WTC11 (cell line): ENCODE results near the gene APELA. TPM values are rescaled to one million over a fixed set of nuclear protein-coding genes. Genes with fewer than 3 reads are reported as not detected.
"Not testable (repeated sequence)": the region's sequence is repeated elsewhere in the genome, so short reads cannot be mapped to it uniquely, and the experiment has no call there.

ENCODE experiments used
- ATAC-seq: fragments of 200-7000 bp; cut with Tn5 transposase; 2 replicates; pipeline ENCODE4 v1.10.0; 2021; ENCODE audit warnings: mild to moderate bottlenecking, moderate library complexity
- CTCF ChIA-PET: fragments of 300-600 bp; sonication (Branson Sonifier 250); formaldehyde crosslinking; loops from one replicate; lab custom pipeline; 2021; ENCODE audit warnings: antibody characterized with exemption; lab: Charles Lee
- POLR2A ChIA-PET: fragments of 350-600 bp; sonication (Branson Sonifier 250); formaldehyde crosslinking; loops from one replicate; lab custom pipeline; 2021; ENCODE audit warnings: antibody characterized with exemption; lab: Charles Lee
- DNase-seq: peaks from one replicate; pipeline ENCODE4 v3.0.0; 2021; ENCODE audit warnings: low spot score
- H3K27ac Mint-ChIP-seq: 2 replicates; pipeline ENCODE4 v1.8.0; 2021; ENCODE audit warnings: mixed read lengths
- H3K27me3 Mint-ChIP-seq: 2 replicates; pipeline ENCODE4 v1.8.0; 2021; ENCODE audit warnings: low read depth, mild to moderate bottlenecking, moderate library complexity, mixed read lengths
- H3K36me3 Mint-ChIP-seq: 2 replicates; pipeline ENCODE4 v1.8.0; 2021; ENCODE audit warnings: mixed read lengths
- H3K4me1 Mint-ChIP-seq: 2 replicates; pipeline ENCODE4 v1.8.0; 2022; ENCODE audit warnings: mixed read lengths
- H3K4me3 Mint-ChIP-seq: 2 replicates; pipeline ENCODE4 v1.8.0; 2021; ENCODE audit warnings: mild to moderate bottlenecking, moderate library complexity, mixed read lengths
- H3K9me3 Mint-ChIP-seq: 2 replicates; pipeline ENCODE4 v1.8.0; 2021; ENCODE audit warnings: mixed read lengths
- ARID4B ChIP-seq: sonication (generic); formaldehyde crosslinking; IDR thresholded peaks from 2 replicates; pipeline ENCODE4 v1.8.0; 2023; ENCODE audit warnings: missing genetic modification reagents, mild to moderate bottlenecking, borderline replicate concordance
- CREB1 ChIP-seq: sonication (generic); formaldehyde crosslinking; IDR thresholded peaks from 2 replicates; pipeline ENCODE4 v1.8.0; 2023; ENCODE audit warnings: mild to moderate bottlenecking, missing genetic modification reagents
- E2F4 ChIP-seq: sonication (generic); formaldehyde crosslinking; IDR thresholded peaks from 2 replicates; pipeline ENCODE4 v1.8.1; 2022; ENCODE audit warnings: low read depth, mild to moderate bottlenecking, moderate library complexity, missing genetic modification reagents, borderline replicate concordance
- ELF4 ChIP-seq: sonication (generic); formaldehyde crosslinking; IDR thresholded peaks from 2 replicates; pipeline ENCODE4 v1.8.1; 2022; ENCODE audit warnings: low read depth, mild to moderate bottlenecking, moderate library complexity, missing genetic modification reagents
- EMX1 ChIP-seq: fragments of 250-450 bp; sonication (Bioruptor Pico); IDR thresholded peaks from 2 replicates; pipeline ENCODE4 v1.8.0; 2021; ENCODE audit warnings: mild to moderate bottlenecking
- ETV6 ChIP-seq: sonication (generic); formaldehyde crosslinking; IDR thresholded peaks from 2 replicates; pipeline ENCODE4 v1.8.1; 2022; ENCODE audit warnings: mild to moderate bottlenecking, missing genetic modification reagents
- FOXK1 ChIP-seq: sonication (generic); formaldehyde crosslinking; IDR thresholded peaks from 2 replicates; pipeline ENCODE4 v1.8.0; 2022; ENCODE audit warnings: mild to moderate bottlenecking, moderate library complexity, missing genetic modification reagents
- FOXP1 ChIP-seq: sonication (generic); formaldehyde crosslinking; IDR thresholded peaks from 2 replicates; pipeline ENCODE4 v1.8.0; 2022; ENCODE audit warnings: missing genetic modification reagents, mild to moderate bottlenecking, moderate library complexity, borderline replicate concordance
- GABPB1 ChIP-seq: sonication (generic); formaldehyde crosslinking; IDR thresholded peaks from 2 replicates; pipeline ENCODE4 v1.8.1; 2023; ENCODE audit warnings: mild to moderate bottlenecking, missing genetic modification reagents
- HMGA2 ChIP-seq: fragments of 250-450 bp; sonication (Bioruptor Pico); IDR thresholded peaks from 2 replicates; pipeline ENCODE4 v1.4.0; 2021; ENCODE audit warnings: mild to moderate bottlenecking, moderate library complexity
- JUN ChIP-seq: sonication (generic); formaldehyde crosslinking; IDR thresholded peaks from 2 replicates; pipeline ENCODE4 v1.8.0; 2023; ENCODE audit warnings: mild to moderate bottlenecking, missing genetic modification reagents
- MLX ChIP-seq: sonication (generic); formaldehyde crosslinking; IDR thresholded peaks from 2 replicates; pipeline ENCODE4 v1.8.1; 2023; ENCODE audit warnings: mild to moderate bottlenecking, missing genetic modification reagents, moderate library complexity
- MYBL2 ChIP-seq: sonication (generic); formaldehyde crosslinking; IDR thresholded peaks from 2 replicates; pipeline ENCODE4 v1.8.1; 2023; ENCODE audit warnings: mild to moderate bottlenecking, moderate library complexity, missing genetic modification reagents
- NFATC4 ChIP-seq: fragments of 250-450 bp; sonication (Bioruptor Pico); IDR thresholded peaks from 2 replicates; pipeline ENCODE4 v1.9.0; 2021; ENCODE audit warnings: mild to moderate bottlenecking
- OVOL2 ChIP-seq: fragments of 250-450 bp; sonication (Bioruptor Pico); IDR thresholded peaks from 2 replicates; pipeline ENCODE4 v1.9.0; 2021; ENCODE audit warnings: mild to moderate bottlenecking, borderline replicate concordance
- PRRX2 ChIP-seq: fragments of 250-450 bp; sonication (Bioruptor Pico); IDR thresholded peaks from 2 replicates; pipeline ENCODE4 v1.8.0; 2021; ENCODE audit warnings: mild to moderate bottlenecking
- SOX15 ChIP-seq: fragments of 250-450 bp; sonication (Bioruptor Pico); IDR thresholded peaks from 2 replicates; pipeline ENCODE4 v1.9.0; 2021; ENCODE audit warnings: mild to moderate bottlenecking
- ZBTB43 ChIP-seq: sonication (generic); formaldehyde crosslinking; IDR thresholded peaks from 2 replicates; pipeline ENCODE4 v1.8.1; 2023; ENCODE audit warnings: mild to moderate bottlenecking, missing genetic modification reagents
- ZMAT4 ChIP-seq: fragments of 250-450 bp; sonication (Bioruptor Pico); IDR thresholded peaks from 2 replicates; pipeline ENCODE4 v1.9.0; 2021; ENCODE audit warnings: mild to moderate bottlenecking
- ZNF263 ChIP-seq: sonication (generic); formaldehyde crosslinking; IDR thresholded peaks from 2 replicates; pipeline ENCODE4 v1.8.1; 2022; ENCODE audit warnings: low read depth, mild to moderate bottlenecking, moderate library complexity, missing genetic modification reagents
- ZNF396 ChIP-seq: fragments of 250-450 bp; sonication (Bioruptor Pico); IDR thresholded peaks from 2 replicates; pipeline ENCODE4 v1.8.0; 2021; ENCODE audit warnings: mild to moderate bottlenecking, moderate library complexity, borderline replicate concordance
- ZNF416 ChIP-seq: fragments of 250-450 bp; sonication (Bioruptor Pico); IDR thresholded peaks from 2 replicates; pipeline ENCODE4 v1.9.0; 2021; ENCODE audit warnings: mild to moderate bottlenecking, inconsistent platforms
- total RNA-seq: library from RNA; stranded (reverse); gene quantifications from 3 replicates; pipeline ENCODE4 v1.2.3, GENCODE V29; 2021

Gene APELA
- total RNA-seq, 1 experiment from 2014 or later, result 25.7 TPM

- TF ChIP-seq MYBL2 (CRISPR knock-in tag) (no peak), ZBTB43 (CRISPR knock-in tag) (no peak), ZNF396 (CRISPR knock-in tag) (no peak)
These were observed 49.3 kb downstream of the APELA start (continued) for GRCh38 chr4:164926301-164926700.

GRCh38 chr4:164927101-164927500, 50.1 kb downstream of the APELA start:
- H3K27me3 Mint-ChIP-seq, H3K36me3 Mint-ChIP-seq, H3K4me1 Mint-ChIP-seq, H3K9me3 Mint-ChIP-seq, POLR2A ChIA-PET, H3K4me3 Mint-ChIP-seq, DNase-seq, H3K27ac Mint-ChIP-seq, ATAC-seq, CTCF ChIA-PET: not testable (repeated sequence)

- CTCF ChIA-PET, result interaction anchor here (0.5 to 1.7 kb wide), 6 partner anchors 9 to 214 kb away, joined by 3 to 7 read pairs (median 3); no protein-coding TSS in a partner anchor
- TF ChIP-seq FOXK1 (CRISPR knock-in tag) (no peak), ZNF263 (CRISPR knock-in tag) (no peak), ARID4B (CRISPR knock-in tag) (no peak), JUN (CRISPR knock-in tag) (no peak), ELF4 (CRISPR knock-in tag) (no peak), NFATC4 (CRISPR knock-in tag) (no peak), CREB1 (no peak), OVOL2 (no peak), MLX (CRISPR knock-in tag) (no peak)
- H3K4me1 Mint-ChIP-seq, result peaks cover 11% of the 10 kb centered on the region
- no peak overlapping the region for H3K4me3 Mint-ChIP-seq
- H3K27me3 Mint-ChIP-seq, result no peaks in the 10 kb centered on the region
- H3K36me3 Mint-ChIP-seq, result no peaks in the 10 kb centered on the region
- ATAC-seq, result no peak
- POLR2A ChIA-PET, result interaction anchor here (0.6 kb wide), 1 partner anchor 292 kb away, joined by 4 read pairs; no protein-coding TSS in a partner anchor
- peaks cover 4% of the 10 kb centered on the region; the same call in 1 of the 2 replicates for H3K9me3 Mint-ChIP-seq
- no peak overlapping the region for H3K27ac Mint-ChIP-seq
- DNase-seq, result no peak
These were observed 53.7 kb downstream of the APELA start for GRCh38 chr4:164930647-164931046.

GRCh38 chr4:164931551-164932324, 54.8 kb downstream of the APELA start:
- ChIA-PET POLR2A (interaction anchor here (0.6 kb wide), 1 partner anchor 294 kb away, joined by 4 read pairs; no protein-coding TSS in a partner anchor), CTCF (interaction anchor here (0.7 to 1.7 kb wide), 5 partner anchors 10 to 163 kb away, joined by 3 to 7 read pairs (median 3); no protein-coding TSS in a partner anchor)
- H3K4me3 Mint-ChIP-seq, result no peak overlapping the region
- peaks cover 4% of the 10 kb centered on the region; the same call in 1 of the 2 replicates for H3K9me3 Mint-ChIP-seq
- DNase-seq, result no peak
- no peaks in the 10 kb centered on the region for H3K27me3 Mint-ChIP-seq
- peaks cover 20% of the 10 kb centered on the region for H3K4me1 Mint-ChIP-seq
- H3K27ac Mint-ChIP-seq, result no peak overlapping the region
- H3K36me3 Mint-ChIP-seq, result no peaks in the 10 kb centered on the region
- ATAC-seq, result peak; percentile 12; the same call in 1 of the 2 replicates
- TF ChIP-seq ZNF416 (CRISPR knock-in tag), result no peak
- no peak for TF ChIP-seq HMGA2 (CRISPR knock-in tag)
- TF ChIP-seq FOXP1 (CRISPR knock-in tag), result no peak
- no peak for TF ChIP-seq ZMAT4
- TF ChIP-seq E2F4 (CRISPR knock-in tag), result no peak
- TF ChIP-seq ETV6 (CRISPR knock-in tag), result no peak
- TF ChIP-seq PRRX2 (CRISPR knock-in tag), result no peak
- no peak for TF ChIP-seq OVOL2
- TF ChIP-seq GABPB1, result no peak
- TF ChIP-seq MLX (CRISPR knock-in tag), result no peak
- no peak for TF ChIP-seq SOX15 (CRISPR knock-in tag)
- no peak for TF ChIP-seq EMX1 (CRISPR knock-in tag)
